ENCODE results near the gene RFPL2.
A peak's percentile ranks its signal among the peaks of the same experiment; 100 is the strongest.

Gene RFPL2

GRCh38 chr22:32218470-32218869, 13.6 kb upstream of the RFPL2 start:
- TF ChIP-seq CTCF (conservative IDR thresholded peaks at IDR 0.05; ENCODE audit: low read length) = no peak
- no peak for DNase-seq (ENCODE audit: low read depth)

GRCh38 chr22:32217465-32217864, 12.6 kb upstream of the RFPL2 start:
- no peak for DNase-seq (ENCODE audit: low read depth)
- TF ChIP-seq CTCF (conservative IDR thresholded peaks at IDR 0.05; ENCODE audit: low read length) = no peak

More at GRCh38 chr22:32218470-32218869, 13.6 kb upstream of the RFPL2 start:
- no peak overlapping the region for H3K4me3 ChIP-seq (ENCODE audit: low read length)

GRCh38 chr22:32216911-32217310, 12.0 kb upstream of the RFPL2 start:
- no peak for DNase-seq (ENCODE audit: low read depth)
- no peak for TF ChIP-seq CTCF (conservative IDR thresholded peaks at IDR 0.05; ENCODE audit: low read length)
- H3K4me3 ChIP-seq (ENCODE audit: low read length) = no peak overlapping the region

More at GRCh38 chr22:32217465-32217864, 12.6 kb upstream of the RFPL2 start:
- H3K4me3 ChIP-seq (ENCODE audit: low read length) = no peak overlapping the region

GRCh38 chr22:32211011-32211410, 6.1 kb upstream of the RFPL2 start:
- DNase-seq (ENCODE audit: low read depth) = no peak
- no peak for TF ChIP-seq CTCF (conservative IDR thresholded peaks at IDR 0.05; ENCODE audit: low read length)
- no peak overlapping the region for H3K4me3 ChIP-seq (ENCODE audit: low read length)

GRCh38 chr22:32208681-32209080, 3.8 kb upstream of the RFPL2 start:
- H3K4me3 ChIP-seq (ENCODE audit: low read length) = no peak overlapping the region
- TF ChIP-seq CTCF (conservative IDR thresholded peaks at IDR 0.05; ENCODE audit: low read length) = no peak
- DNase-seq (ENCODE audit: low read depth) = no peak

- H3K4me3 ChIP-seq (ENCODE audit: low read length) = no peak overlapping the region
- no peak for DNase-seq (ENCODE audit: low read depth)
- no peak for TF ChIP-seq CTCF (conservative IDR thresholded peaks at IDR 0.05; ENCODE audit: low read length)
Measured at GRCh38 chr22:32207971-32208480, 3.2 kb upstream of the RFPL2 start.

GRCh38 chr22:32206774-32207758, 2.2 kb upstream of the RFPL2 start:
- peak; percentile 54 for TF ChIP-seq CTCF (conservative IDR thresholded peaks at IDR 0.05; ENCODE audit: low read length)
- DNase-seq (ENCODE audit: low read depth) = peak; percentile 12
- no peak overlapping the region for H3K4me3 ChIP-seq (ENCODE audit: low read length)
